Muscle of leg (tissue), 11 donors: ENCODE data around the gene ZPLD1. TPM values are rescaled to one million over a fixed set of nuclear protein-coding genes. Genes with fewer than 3 reads are reported as not detected.

ENCODE experiments used
- DNase-seq: peaks from one replicate; pipeline ENCODE4 v3.0.0; 2013
- H3K27ac ChIP-seq: one replicate; pipeline ENCODE4 v1.5.1; 2013; ENCODE audit warnings: mild to moderate bottlenecking, low read length, control low read depth
- H3K27me3 ChIP-seq: one replicate; pipeline ENCODE4 v1.6.1; 2013; ENCODE audit warnings: low read length; ENCODE audit not compliant: control insufficient read depth, insufficient read depth
- H3K36me3 ChIP-seq: one replicate; pipeline ENCODE4 v1.6.1; 2013; ENCODE audit warnings: low read length; ENCODE audit not compliant: control insufficient read depth, insufficient read depth
- H3K4me1 ChIP-seq: one replicate; pipeline ENCODE4 v1.6.1; 2013; ENCODE audit warnings: low read length; ENCODE audit not compliant: control insufficient read depth, insufficient read depth
- H3K4me3 ChIP-seq: one replicate; pipeline ENCODE4 v1.5.1; 2013; ENCODE audit warnings: low read length, control low read depth
- H3K9me3 ChIP-seq: replicated peaks from 2 replicates; pipeline ENCODE4 v1.6.1; 2013; ENCODE audit warnings: low read depth, low read length; ENCODE audit not compliant: control insufficient read depth
- WGBS: methylation state at CpG from one replicate; pipeline ENCODE4 v1.1.5; 2013; ENCODE audit warnings: missing lambda C conversion rate; ENCODE audit not compliant: insufficient coverage; 5-methylcytosine and 5-hydroxymethylcytosine counted together
- polyA plus RNA-seq, 8 donors: library from polyadenylated mRNA; unstranded; fragments of 120-200 nt; gene quantifications; one replicate each; pipeline versions ENCODE4 v1.2.1 to v1.2.3, GENCODE V29; 2013; ENCODE audit warnings: inconsistent platforms in 1 of 8, low replicate concordance in 1 of 8; ENCODE audit not compliant: insufficient read length in 8 of 8, insufficient read depth in 1 of 8
- total RNA-seq: library from RNA; stranded (reverse); fragments of 120-200 nt; gene quantifications from one replicate; pipeline ENCODE4 v1.2.4, GENCODE V29; 2013

The ZPLD1 gene
- total and polyA plus RNA-seq, 9 donors = under 0.01 to 0.06 (median 0.05) TPM; not detected in 5

DNA sequence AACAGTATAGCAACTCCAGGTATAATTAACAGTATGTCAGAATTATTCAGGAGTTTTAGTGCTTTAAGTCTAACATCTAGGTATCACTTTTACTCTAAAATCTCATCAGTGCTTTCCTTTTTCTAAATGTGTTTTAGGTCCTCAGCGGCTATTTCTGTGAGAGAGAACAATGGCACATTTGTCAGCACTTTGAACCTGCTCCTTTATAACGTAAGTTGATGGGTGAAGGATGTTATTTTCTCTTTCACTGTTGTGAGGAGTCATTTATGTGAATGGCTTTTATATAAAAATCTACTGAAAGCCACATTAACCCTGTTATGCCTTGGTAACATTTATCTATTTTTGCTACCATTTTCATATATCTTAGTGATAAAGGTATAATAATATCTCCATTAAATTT, 22.8 kb downstream of the ZPLD1 start:
- Histone ChIP-seq H3K4me1 (no peaks in the 10 kb centered on the region), H3K27me3 (no peaks in the 10 kb centered on the region), H3K4me3 (no peak overlapping the region), H3K27ac (no peak overlapping the region), H3K36me3 (no peaks in the 10 kb centered on the region), H3K9me3 (no peaks in the 10 kb centered on the region)
- DNase-seq = no peak
- no CpG with 5 or more reads among the region's 2 CpGs for WGBS

DNA sequence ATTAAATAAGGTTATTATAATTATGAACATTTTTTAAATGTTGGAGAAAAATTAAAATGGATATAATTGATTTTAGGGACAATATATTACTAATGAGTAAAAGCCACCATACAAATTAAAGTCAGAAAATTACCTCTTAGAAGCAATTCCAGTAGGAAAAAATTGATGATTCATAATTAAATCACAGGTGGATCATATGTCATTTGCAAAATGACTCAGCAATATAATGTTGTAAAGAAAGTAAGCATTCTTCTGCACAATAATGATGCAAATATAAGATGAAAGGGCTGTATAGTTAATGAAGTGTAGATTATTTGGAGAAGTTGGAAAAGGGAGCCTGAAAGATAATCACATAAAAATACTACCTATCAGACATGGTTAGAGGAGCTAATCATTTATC, 25.8 kb downstream of the ZPLD1 start:
- DNase-seq = no peak
- Histone ChIP-seq H3K36me3 (no peaks in the 10 kb centered on the region), H3K27me3 (no peaks in the 10 kb centered on the region), H3K4me1 (no peaks in the 10 kb centered on the region), H3K27ac (no peak overlapping the region), H3K4me3 (no peak overlapping the region), H3K9me3 (no peaks in the 10 kb centered on the region)

DNA sequence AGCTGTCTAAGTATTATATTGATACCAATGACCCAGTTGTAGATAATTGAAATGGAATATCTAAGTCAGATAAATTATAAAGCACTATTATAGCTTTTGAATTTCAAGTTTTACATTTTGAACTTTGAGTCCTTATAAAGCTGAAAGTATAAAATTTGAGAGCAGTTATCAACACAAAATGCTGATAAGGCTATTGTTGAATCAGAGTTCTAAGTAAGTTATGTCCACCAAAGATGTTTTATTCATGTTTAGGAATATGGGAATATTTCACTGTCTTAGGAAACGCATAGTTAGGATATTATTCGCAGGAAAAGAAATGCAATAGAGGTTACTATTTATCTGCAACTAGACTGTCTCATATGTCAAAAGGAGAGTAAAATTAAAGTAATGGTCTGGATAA, 29.4 kb downstream of the ZPLD1 start:
- no peak for DNase-seq
- no peaks in the 10 kb centered on the region for H3K36me3 ChIP-seq
- WGBS = no CpG with 5 or more reads among the region's 2 CpGs
- H3K9me3 ChIP-seq = no peaks in the 10 kb centered on the region
- no peaks in the 10 kb centered on the region for H3K27me3 ChIP-seq
- no peak overlapping the region for H3K4me3 ChIP-seq
- no peak overlapping the region for H3K27ac ChIP-seq
- no peaks in the 10 kb centered on the region for H3K4me1 ChIP-seq

DNA sequence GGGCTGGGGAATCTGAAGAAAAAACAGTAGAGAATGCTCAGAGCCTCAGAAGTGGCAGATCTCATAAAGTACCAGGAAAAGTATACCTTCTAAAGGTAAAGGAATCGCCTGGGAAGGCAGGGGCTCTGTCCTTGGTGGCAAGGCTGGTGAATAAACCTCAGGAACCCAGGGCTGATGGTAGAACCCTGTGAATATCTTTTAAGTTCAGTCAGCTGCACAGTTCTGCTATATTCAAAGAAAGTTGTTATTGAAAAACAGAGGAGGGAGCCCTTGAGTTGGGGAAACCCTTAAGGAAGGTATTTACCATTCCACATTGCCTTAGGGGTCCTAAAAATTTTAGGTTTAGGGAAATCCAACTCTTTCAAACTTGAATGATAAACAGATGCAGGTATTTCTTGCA, 31.2 kb downstream of the ZPLD1 start:
- H3K4me1 ChIP-seq = no peaks in the 10 kb centered on the region
- H3K27ac ChIP-seq = no peak overlapping the region
- no peaks in the 10 kb centered on the region for H3K9me3 ChIP-seq
- no peak for DNase-seq
- H3K4me3 ChIP-seq = no peak overlapping the region
- 29% methylated on average over 1 of the region's 1 CpG for WGBS
- no peaks in the 10 kb centered on the region for H3K36me3 ChIP-seq
- no peaks in the 10 kb centered on the region for H3K27me3 ChIP-seq

DNA sequence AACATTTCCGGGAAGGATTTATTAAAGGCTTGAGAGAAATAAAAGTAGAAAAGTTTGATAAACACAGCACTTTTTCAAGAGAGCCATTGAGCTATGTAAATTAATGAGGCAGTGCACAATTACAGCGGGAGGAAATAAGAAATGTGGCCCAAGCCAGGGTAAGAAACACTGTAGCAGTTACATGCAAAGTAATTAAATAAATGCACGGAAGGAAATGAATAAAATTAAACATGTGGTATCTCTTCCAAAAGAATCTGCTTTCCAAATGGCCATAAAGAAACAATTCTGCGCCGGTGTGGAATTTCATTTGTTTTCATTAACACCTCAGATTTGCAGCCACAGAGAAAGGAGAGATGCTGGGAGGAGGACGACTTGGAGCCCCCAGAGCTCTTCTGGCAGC, 35.3 kb downstream of the ZPLD1 start:
- DNase-seq = no peak
- Histone ChIP-seq H3K4me1 (no peaks in the 10 kb centered on the region), H3K4me3 (no peak overlapping the region), H3K36me3 (no peaks in the 10 kb centered on the region), H3K27ac (no peak overlapping the region), H3K27me3 (no peaks in the 10 kb centered on the region), H3K9me3 (no peaks in the 10 kb centered on the region)
- WGBS = 79% methylated on average over 2 of the region's 6 CpGs

DNA sequence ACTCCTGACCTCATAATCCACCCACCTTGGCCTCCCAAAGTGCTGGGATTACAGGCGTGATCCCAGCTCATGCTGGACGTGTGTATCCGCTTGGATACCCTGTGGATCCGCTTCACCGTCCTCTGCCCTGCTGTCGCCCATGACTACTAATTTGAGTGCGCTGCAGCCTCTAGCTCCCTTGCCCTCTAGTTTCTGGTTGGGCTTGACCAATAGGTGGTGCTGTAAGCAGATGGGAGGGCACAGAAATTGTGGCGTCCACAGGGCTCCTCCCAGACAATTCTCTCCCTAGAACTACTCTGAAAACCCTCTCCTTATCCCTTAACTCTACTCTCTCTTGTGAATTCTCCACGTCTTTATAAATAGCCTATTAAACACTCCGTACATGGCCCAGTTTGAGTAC, 36.2 kb downstream of the ZPLD1 start:
- Histone ChIP-seq H3K9me3 (no peaks in the 10 kb centered on the region), H3K27me3 (no peaks in the 10 kb centered on the region)
- 89% methylated on average over 8 of the region's 10 CpGs for WGBS

DNA sequence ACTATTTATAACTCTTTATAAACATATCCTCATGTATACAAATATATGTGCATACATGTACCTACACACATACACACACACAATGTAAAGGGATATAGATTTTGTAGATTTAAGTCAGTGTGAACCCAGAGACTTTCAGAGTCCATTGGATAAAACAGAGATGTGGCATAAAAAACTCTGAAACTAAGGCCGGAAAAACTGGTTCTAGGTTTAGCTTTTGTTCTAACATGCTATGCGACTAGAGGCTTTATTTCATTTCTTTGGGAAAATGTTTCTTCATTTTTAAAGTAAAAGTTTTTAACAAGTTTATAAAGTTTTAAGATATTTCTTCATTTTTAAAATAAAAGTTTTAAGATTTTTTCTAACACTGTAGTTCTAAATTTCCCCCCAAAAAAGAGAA, 36.7 kb downstream of the ZPLD1 start:
- no CpG with 5 or more reads among the region's 2 CpGs for WGBS
- H3K9me3 ChIP-seq = no peaks in the 10 kb centered on the region
- H3K27ac ChIP-seq = no peak overlapping the region
- H3K27me3 ChIP-seq = no peaks in the 10 kb centered on the region
- H3K36me3 ChIP-seq = no peaks in the 10 kb centered on the region
- no peak for DNase-seq
- H3K4me3 ChIP-seq = no peak overlapping the region
- H3K4me1 ChIP-seq = no peaks in the 10 kb centered on the region

More for the DNA sequence above, 36.2 kb downstream of the ZPLD1 start:
- no peak for DNase-seq
- Histone ChIP-seq H3K36me3 (no peaks in the 10 kb centered on the region), H3K27ac (no peak overlapping the region), H3K4me3 (no peak overlapping the region), H3K4me1 (no peaks in the 10 kb centered on the region)

DNA sequence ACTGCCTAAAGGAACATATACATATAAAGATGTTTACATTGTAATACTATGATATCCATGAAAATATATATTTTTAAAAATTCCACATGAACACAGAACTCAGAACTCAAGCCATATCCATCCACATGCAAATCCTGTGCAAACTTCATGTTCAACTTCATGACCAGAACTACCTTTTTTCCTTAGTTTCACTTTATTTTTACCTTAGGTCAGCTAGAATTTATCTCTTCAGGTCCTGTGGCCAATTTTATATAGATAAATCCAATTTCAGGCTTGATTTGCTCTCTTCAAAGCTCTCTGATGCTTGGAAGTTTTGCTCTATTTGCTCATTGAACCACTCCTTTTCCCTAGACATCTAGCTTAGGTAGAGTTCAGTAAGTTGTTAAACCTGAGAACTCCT, 38.8 kb downstream of the ZPLD1 start:
- Histone ChIP-seq H3K9me3 (no peaks in the 10 kb centered on the region), H3K36me3 (no peaks in the 10 kb centered on the region), H3K27me3 (no peaks in the 10 kb centered on the region), H3K27ac (no peak overlapping the region), H3K4me3 (no peak overlapping the region), H3K4me1 (no peaks in the 10 kb centered on the region)
- no peak for DNase-seq

DNA sequence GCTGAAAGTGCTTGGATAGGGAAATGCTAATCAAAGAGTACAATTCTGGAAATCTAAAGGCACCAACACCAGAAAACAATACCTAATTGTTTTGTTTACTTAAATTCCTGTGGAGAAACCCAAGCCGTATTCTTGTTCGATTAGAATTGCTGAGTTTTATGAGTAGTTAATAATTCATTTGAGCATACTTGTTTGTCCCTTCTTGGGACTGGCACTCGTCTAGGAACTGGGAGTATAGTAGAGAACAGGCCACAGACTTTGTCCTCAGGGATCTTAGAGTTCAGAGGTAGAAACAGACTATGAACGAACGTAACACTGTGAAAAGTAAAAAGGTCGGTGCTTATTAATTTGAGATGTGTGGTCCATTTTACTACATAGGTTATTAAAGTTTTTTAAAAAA, 39.4 kb downstream of the ZPLD1 start:
- Histone ChIP-seq H3K27me3 (no peaks in the 10 kb centered on the region), H3K27ac (no peak overlapping the region), H3K4me3 (no peak overlapping the region), H3K9me3 (no peaks in the 10 kb centered on the region), H3K4me1 (no peaks in the 10 kb centered on the region), H3K36me3 (no peaks in the 10 kb centered on the region)
- WGBS = no CpG with 5 or more reads among the region's 6 CpGs
- DNase-seq = no peak

DNA sequence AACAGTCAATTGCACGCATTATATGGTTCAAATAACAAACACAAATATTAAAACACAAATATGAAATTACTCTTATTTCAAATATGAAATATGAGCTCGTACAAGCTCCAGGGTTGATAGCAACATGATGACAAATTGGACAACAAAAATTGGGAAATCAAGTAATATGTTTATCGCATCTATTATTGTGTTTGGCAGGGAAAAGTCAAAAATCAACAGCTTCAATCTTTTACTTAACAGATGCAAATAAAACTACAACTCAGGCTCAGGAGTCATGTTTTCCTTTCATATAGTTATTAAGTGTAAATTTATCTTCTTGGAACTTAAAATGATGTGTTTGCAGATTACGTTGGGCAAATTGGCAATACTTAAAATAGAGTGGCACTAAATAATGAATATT, 41.4 kb downstream of the ZPLD1 start:
- H3K4me3 ChIP-seq = no peak overlapping the region
- no CpG with 5 or more reads among the region's 4 CpGs for WGBS
- H3K27ac ChIP-seq = no peak overlapping the region
- H3K27me3 ChIP-seq = no peaks in the 10 kb centered on the region
- no peaks in the 10 kb centered on the region for H3K36me3 ChIP-seq
- DNase-seq = no peak
- H3K9me3 ChIP-seq = no peaks in the 10 kb centered on the region
- no peaks in the 10 kb centered on the region for H3K4me1 ChIP-seq

DNA sequence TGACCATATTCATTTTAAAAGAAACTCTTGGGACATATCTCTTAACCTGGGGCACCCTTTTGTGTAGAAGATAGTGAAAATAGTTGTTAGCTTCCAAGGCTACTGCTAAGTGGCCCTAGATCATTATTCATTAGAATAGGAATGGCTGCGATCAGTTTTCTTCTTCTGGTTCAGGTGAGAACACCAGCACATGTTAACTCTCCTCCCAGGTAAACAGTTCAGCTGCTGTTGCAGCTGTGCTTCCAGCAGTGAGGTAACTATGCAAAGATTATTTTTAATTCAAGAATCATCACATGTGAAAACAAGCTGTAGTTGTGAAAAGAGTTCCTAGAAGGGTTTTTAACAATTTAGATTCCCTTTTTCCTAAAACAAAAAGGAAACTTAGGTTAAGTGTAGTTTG, 43.3 kb downstream of the ZPLD1 start:
- no peak overlapping the region for H3K27ac ChIP-seq
- H3K9me3 ChIP-seq = no peaks in the 10 kb centered on the region
- no peaks in the 10 kb centered on the region for H3K36me3 ChIP-seq
- WGBS = no CpG with 5 or more reads among the region's 1 CpG
- H3K27me3 ChIP-seq = no peaks in the 10 kb centered on the region
- H3K4me3 ChIP-seq = no peak overlapping the region
- no peaks in the 10 kb centered on the region for H3K4me1 ChIP-seq
- DNase-seq = no peak
